ENCODE results near the gene XIRP1. TPM values are rescaled to one million over a fixed set of nuclear protein-coding genes. Genes with fewer than 3 reads are reported as not detected.
A peak's percentile ranks its signal among the peaks of the same experiment; 100 is the strongest.
"Not testable (repeated sequence)": the region's sequence is repeated elsewhere in the genome, so short reads cannot be mapped to it uniquely, and the experiment has no call there.

The XIRP1 gene
- total RNA-seq, 4 donors from 2014 or later = not detected

DNA sequence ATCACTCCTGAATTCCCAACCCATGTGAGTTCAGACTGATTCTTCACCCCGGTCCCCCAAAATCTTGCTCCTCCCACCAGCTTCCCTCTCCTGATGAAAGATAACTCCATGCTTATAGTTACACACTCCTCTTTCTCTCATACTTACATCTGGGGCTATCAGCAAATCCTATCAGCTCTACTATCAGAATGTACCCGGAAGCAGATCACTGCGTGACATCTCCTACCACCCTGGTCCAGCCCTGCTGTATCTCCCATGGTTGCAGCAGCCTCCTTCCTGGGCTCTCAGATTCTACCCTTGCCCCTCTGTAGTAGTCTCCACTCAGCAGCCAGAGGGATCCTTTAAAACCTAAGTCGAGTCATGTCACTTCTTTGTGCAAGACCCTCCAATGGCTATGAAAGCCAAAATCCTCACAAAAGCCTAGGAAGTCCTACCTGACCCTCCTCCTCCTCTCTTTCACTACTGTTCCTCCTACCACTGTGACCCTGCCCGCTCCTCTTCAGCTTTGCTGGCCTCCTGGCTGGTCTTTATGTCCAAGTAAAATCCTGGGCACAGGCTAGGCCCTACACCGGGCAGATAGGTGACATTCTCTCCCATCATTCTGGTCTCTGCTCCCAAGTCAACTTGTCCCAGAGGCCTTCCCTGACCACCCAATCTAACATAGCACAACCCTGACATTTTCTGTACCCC, 16.2 kb downstream of the XIRP1 start:
- 90 to 92% methylated on average over 6 of the region's 6 CpGs for WGBS, 2 donors
- Histone ChIP-seq H3K9me3 (no peaks in the 10 kb centered on the region), H3K36me3 (no peaks in the 10 kb centered on the region), H3K4me3 (replicated peaks in 1 of 3) (no peak overlapping the region), H3K4me1 (peaks cover 19 to 35% of the 10 kb centered on the region in 2 donors), H3K27me3 (no peaks in the 10 kb centered on the region), H3K27ac (peak overlapping the region in 2 of 3 donors; percentile 87 to 96)
- TF ChIP-seq, protein P1, sequence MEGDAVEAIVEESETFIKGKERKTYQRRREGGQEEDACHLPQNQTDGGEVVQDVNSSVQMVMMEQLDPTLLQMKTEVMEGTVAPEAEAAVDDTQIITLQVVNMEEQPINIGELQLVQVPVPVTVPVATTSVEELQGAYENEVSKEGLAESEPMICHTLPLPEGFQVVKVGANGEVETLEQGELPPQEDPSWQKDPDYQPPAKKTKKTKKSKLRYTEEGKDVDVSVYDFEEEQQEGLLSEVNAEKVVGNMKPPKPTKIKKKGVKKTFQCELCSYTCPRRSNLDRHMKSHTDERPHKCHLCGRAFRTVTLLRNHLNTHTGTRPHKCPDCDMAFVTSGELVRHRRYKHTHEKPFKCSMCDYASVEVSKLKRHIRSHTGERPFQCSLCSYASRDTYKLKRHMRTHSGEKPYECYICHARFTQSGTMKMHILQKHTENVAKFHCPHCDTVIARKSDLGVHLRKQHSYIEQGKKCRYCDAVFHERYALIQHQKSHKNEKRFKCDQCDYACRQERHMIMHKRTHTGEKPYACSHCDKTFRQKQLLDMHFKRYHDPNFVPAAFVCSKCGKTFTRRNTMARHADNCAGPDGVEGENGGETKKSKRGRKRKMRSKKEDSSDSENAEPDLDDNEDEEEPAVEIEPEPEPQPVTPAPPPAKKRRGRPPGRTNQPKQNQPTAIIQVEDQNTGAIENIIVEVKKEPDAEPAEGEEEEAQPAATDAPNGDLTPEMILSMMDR (IDR thresholded peaks at IDR 0.05) = no peak
- no peak for TF ChIP-seq POLR2A (IDR thresholded peaks at IDR 0.05)
- intact Hi-C loops (cut with DNase I) = no loop called here
- DNase-seq = no peak

DNA sequence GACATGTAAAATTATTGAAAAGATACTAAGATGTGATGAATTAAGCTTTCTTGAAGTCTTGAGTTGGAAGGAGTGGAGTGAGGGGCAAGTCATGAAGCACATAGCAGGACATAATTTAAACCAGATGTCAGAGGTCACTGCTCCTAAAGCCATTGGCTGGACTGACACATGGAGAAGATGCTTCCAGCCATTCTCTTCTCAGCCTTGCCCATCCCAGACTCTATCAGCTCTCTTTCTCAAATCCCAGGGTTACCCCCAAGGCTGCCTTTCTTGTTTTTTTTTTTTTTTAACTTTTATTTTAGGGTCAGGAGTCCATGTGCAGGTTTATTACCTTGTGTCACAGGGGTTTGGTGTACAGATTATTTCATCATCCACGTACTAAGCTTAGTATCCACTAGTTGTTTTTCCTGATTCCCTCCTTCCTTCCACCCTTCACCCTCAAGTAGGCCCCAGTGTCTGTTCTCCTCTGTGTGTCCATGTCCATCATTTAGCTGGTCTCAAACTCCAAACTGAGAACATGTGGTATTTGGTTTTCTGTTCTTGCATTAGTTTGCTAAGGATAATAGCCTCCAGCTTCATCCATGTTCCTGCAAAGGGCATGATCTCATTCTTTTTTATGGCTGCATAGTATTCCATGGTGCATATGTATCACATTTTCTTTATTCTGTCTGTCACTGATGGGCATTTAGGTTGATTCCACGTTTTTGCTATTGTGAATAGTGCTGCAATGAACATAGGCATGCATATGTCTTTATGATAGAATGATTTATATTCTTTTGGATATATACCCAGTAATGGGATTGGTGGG, 18.9 kb downstream of the XIRP1 start:
- H3K27ac ChIP-seq = no peak overlapping the region
- 70 to 77% methylated on average over 2 of the region's 2 CpGs for WGBS, 2 donors
- H3K4me1 ChIP-seq = peaks cover 5 to 12% of the 10 kb centered on the region in 2 donors
- no peak for DNase-seq
- no peaks in the 10 kb centered on the region for H3K9me3 ChIP-seq
- no peak for TF ChIP-seq POLR2A (IDR thresholded peaks at IDR 0.05)
- TF ChIP-seq, protein P1 (IDR thresholded peaks at IDR 0.05) = no peak
- intact Hi-C loops (cut with DNase I) = no loop called here
- H3K4me3 ChIP-seq (replicated peaks in 1 of 3) = no peak overlapping the region
- H3K36me3 ChIP-seq = no peaks in the 10 kb centered on the region
- H3K27me3 ChIP-seq = no peaks in the 10 kb centered on the region

DNA sequence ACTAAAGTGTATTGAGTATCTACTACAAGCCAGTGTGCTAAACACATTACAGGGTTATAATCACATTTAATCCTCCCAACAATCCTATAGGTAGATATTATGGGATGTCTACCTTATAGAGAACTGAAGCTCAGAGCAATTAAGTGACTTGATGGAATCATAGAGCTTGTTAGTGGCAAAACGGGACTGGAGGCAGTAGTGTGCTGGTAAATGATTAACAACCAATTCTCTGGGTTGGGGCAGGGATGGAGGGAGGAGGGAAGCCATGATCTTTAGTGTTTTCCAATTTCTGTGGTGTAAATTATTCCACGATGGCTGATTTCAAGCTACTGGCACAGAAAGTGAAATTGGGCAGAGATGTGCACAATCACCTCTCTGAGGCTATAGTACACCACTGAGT, 20.5 kb downstream of the XIRP1 start:
- Histone ChIP-seq H3K9me3 (no peaks in the 10 kb centered on the region), H3K4me3 (replicated peaks in 1 of 3) (no peak overlapping the region), H3K27me3 (no peaks in the 10 kb centered on the region), H3K4me1 (peaks cover 0 to 4% of the 10 kb centered on the region in 2 donors), H3K36me3 (no peaks in the 10 kb centered on the region), H3K27ac (no peak overlapping the region)
- intact Hi-C loops (cut with DNase I) = no loop called here
- no peak for DNase-seq
- 81 to 84% methylated on average over 2 of the region's 2 CpGs for WGBS, 2 donors
- no peak for TF ChIP-seq POLR2A (IDR thresholded peaks at IDR 0.05)
- TF ChIP-seq, protein P1 (IDR thresholded peaks at IDR 0.05) = no peak

DNA sequence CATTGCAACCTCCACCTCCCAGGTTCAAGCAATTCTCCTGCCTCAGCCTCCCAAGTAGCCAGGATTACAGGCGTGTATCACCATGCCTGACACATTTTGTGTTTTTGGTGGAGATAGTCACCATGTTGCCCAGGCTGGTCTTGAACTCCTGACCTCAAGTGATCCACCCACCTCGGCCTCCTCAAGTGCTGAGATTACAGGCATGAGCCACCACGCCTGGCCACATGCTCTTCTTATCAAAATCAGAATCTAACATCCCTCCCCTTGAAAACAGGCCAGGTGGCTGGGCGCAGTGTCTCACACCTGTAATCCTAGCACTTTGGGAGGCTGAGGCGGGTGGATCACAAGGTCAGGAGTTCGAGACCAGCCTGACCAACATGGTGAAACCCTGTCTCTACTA, 21.5 kb downstream of the XIRP1 start:
- WGBS, 2 donors = 92 to 97% methylated on average over 6 of the region's 6 CpGs
- not testable (repeated sequence) for H3K4me3 ChIP-seq (replicated peaks in 1 of 3)

DNA sequence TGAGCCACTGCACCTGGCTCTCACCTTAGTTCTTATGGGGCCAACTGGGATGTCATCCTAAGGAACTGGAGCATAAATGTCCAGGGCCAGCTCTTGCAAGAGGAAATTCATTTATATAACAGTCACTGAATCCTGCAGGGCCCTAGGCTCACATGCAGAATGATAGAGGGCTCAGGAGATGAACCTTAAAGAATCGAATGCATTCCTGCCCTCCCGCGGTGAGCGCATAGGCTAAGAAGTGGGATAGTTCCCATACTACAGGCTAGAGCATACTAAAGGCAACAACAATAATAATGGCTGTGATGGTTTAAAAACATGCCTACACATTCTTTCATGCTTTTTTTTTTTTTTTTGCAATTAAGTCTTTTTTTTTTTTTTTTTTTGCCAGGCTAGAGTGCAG, 21.9 kb downstream of the XIRP1 start:
- Histone ChIP-seq H3K4me1 (peaks cover 0 to 10% of the 10 kb centered on the region in 2 donors), H3K36me3 (no peaks in the 10 kb centered on the region), H3K27me3 (no peaks in the 10 kb centered on the region), H3K9me3 (no peaks in the 10 kb centered on the region), H3K4me3 (replicated peaks in 1 of 3) (no peak overlapping the region), H3K27ac (no peak overlapping the region)
- WGBS, 2 donors = 83 to 85% methylated on average over 4 of the region's 4 CpGs
- intact Hi-C loops (cut with DNase I) = no loop called here
- DNase-seq = no peak
- no peak for TF ChIP-seq POLR2A (IDR thresholded peaks at IDR 0.05)
- TF ChIP-seq, protein P1 (IDR thresholded peaks at IDR 0.05) = no peak

More for the DNA sequence above, 21.5 kb downstream of the XIRP1 start:
- H3K36me3 ChIP-seq; H3K9me3 ChIP-seq; intact Hi-C loops (cut with DNase I); H3K27me3 ChIP-seq; DNase-seq; H3K27ac ChIP-seq; H3K4me1 ChIP-seq: not testable (repeated sequence)

Measured in thyroid gland (tissue), 4 donors.